ENCODE measurements around the gene ZMYM2. TPM values are rescaled to one million over a fixed set of nuclear protein-coding genes. Genes with fewer than 3 reads are reported as not detected.

ZMYM2 gene
- total and polyA plus RNA-seq, 2 donors (not counting 3 experiments of a cell fraction or from before 2014, with no cell fraction given) = 14.7 to 75.3 TPM

GRCh38 chr13:19985219-19985556 is 26.7 kb downstream of the ZMYM2 start:
- BruUV-seq (replicated peaks) = no TSS peak
- Histone ChIP-seq H3K4me1 (ENCODE audit: control insufficient read depth, extremely low read depth, insufficient read depth, low read length) (no peaks in the 10 kb centered on the region), H3K4me2 (ENCODE audit: insufficient read depth, low read length) (no peak overlapping the region), H3K36me3 (ENCODE audit: control insufficient read depth in 2 of 2, extremely low read depth in 1 of 2, insufficient read depth in 2 of 2, low read length in 2 of 2) (peaks cover 0 to 6% of the 10 kb centered on the region in 2 experiments), H3K27me3 (ENCODE audit: control insufficient read depth in 2 of 2, insufficient read depth in 2 of 2, low read length in 2 of 2) (no peaks in the 10 kb centered on the region), H3K9me3 (replicated peaks; ENCODE audit: control insufficient read depth, insufficient read depth, low read length) (no peaks in the 10 kb centered on the region), H3K9me1 (replicated peaks; ENCODE audit: control insufficient read depth, extremely low read depth, insufficient read depth, low read length) (no peaks in the 10 kb centered on the region), H3K27ac (ENCODE audit: insufficient read depth, low read depth, low read length) (no peak overlapping the region), H4K20me1 (replicated peaks; ENCODE audit: control insufficient read depth, extremely low read depth, insufficient read depth, low read length) (peaks cover 5% of the 10 kb centered on the region), H2AFZ (ENCODE audit: low read depth, low read length) (no peak overlapping the region), H3K79me2 (ENCODE audit: control insufficient read depth, insufficient read depth, low read length) (peaks cover 53% of the 10 kb centered on the region), H3K4me3 (replicated peaks in 1 of 3; ENCODE audit: insufficient read depth in 1 of 3, low read depth in 1 of 3, low read length in 3 of 3) (no peak overlapping the region), H3K9ac (replicated peaks; ENCODE audit: extremely low read depth, insufficient read depth, low read length) (no peak overlapping the region)
- CTCF ChIA-PET = interaction anchor here (0.8 to 2.0 kb wide), 18 partner anchors 10 to 183 kb away, joined by 3 to 18 read pairs (median 4); partner anchors contain the start of gene GJA3
- DNase-seq (ENCODE audit: low read depth, low spot score) (no peak), FAIRE-seq (no peak)
- POLR2A ChIA-PET = no interaction called here
- intact Hi-C loops (cut with micrococcal nuclease) (loop anchor here (2.0 kb wide), 1 partner anchor 178 kb away; no protein-coding TSS in a partner anchor), dilution Hi-C loops (cut with MboI; ENCODE audit: extremely low pct_ligation_motif_present, low sequenced_read_pairs) (no loop called here)
- no peak for TF ChIP-seq MAX (IDR thresholded peaks at IDR 0.05; ENCODE audit: insufficient read depth, insufficient read length)
- TF ChIP-seq JUN (IDR thresholded peaks at IDR 0.05; ENCODE audit: borderline replicate concordance, insufficient read depth, insufficient read length, low read depth) = no peak
- TF ChIP-seq EZH2 (IDR thresholded peaks at IDR 0.05; ENCODE audit: borderline replicate concordance, low read depth, low read length, severe bottlenecking) = no peak
- no peak for TF ChIP-seq CTCF (IDR thresholded peaks at IDR 0.05; ENCODE audit: extremely low read depth in 1 of 2, insufficient read depth in 1 of 2, low read depth in 1 of 2, low read length in 2 of 2)
- no peak for TF ChIP-seq POLR2AphosphoS5 (IDR thresholded peaks at IDR 0.05; ENCODE audit: insufficient read depth, low read depth, low read length)

GRCh38 chr13:19991531-19991930 is 33.0 kb downstream of the ZMYM2 start:
- Histone ChIP-seq H2AFZ (ENCODE audit: low read depth, low read length) (no peak overlapping the region), H3K9me1 (replicated peaks; ENCODE audit: control insufficient read depth, extremely low read depth, insufficient read depth, low read length) (no peaks in the 10 kb centered on the region), H3K36me3 (ENCODE audit: control insufficient read depth in 2 of 2, extremely low read depth in 1 of 2, insufficient read depth in 2 of 2, low read length in 2 of 2) (peaks cover 6 to 7% of the 10 kb centered on the region in 2 experiments), H3K4me2 (ENCODE audit: insufficient read depth, low read length) (no peak overlapping the region), H4K20me1 (replicated peaks; ENCODE audit: control insufficient read depth, extremely low read depth, insufficient read depth, low read length) (peaks cover 5% of the 10 kb centered on the region), H3K9ac (replicated peaks; ENCODE audit: extremely low read depth, insufficient read depth, low read length) (no peak overlapping the region), H3K79me2 (ENCODE audit: control insufficient read depth, insufficient read depth, low read length) (peaks cover 46% of the 10 kb centered on the region), H3K4me3 (replicated peaks in 1 of 3; ENCODE audit: insufficient read depth in 1 of 3, low read depth in 1 of 3, low read length in 3 of 3) (no peak overlapping the region), H3K27me3 (ENCODE audit: control insufficient read depth in 2 of 2, insufficient read depth in 2 of 2, low read length in 2 of 2) (no peaks in the 10 kb centered on the region), H3K9me3 (replicated peaks; ENCODE audit: control insufficient read depth, insufficient read depth, low read length) (no peaks in the 10 kb centered on the region), H3K4me1 (ENCODE audit: control insufficient read depth, extremely low read depth, insufficient read depth, low read length) (no peaks in the 10 kb centered on the region), H3K27ac (ENCODE audit: insufficient read depth, low read depth, low read length) (no peak overlapping the region)
- ChIA-PET POLR2A (no interaction called here), CTCF (no interaction called here)
- FAIRE-seq (no peak), DNase-seq (ENCODE audit: low read depth, low spot score) (no peak)
- dilution Hi-C loops (cut with MboI; ENCODE audit: extremely low pct_ligation_motif_present, low sequenced_read_pairs) (no loop called here), intact Hi-C loops (cut with micrococcal nuclease) (no loop called here)
- TF ChIP-seq MAX (IDR thresholded peaks at IDR 0.05; ENCODE audit: insufficient read depth, insufficient read length) (no peak), FOS (IDR thresholded peaks at IDR 0.05; ENCODE audit: borderline replicate concordance, insufficient read depth, low read length) (no peak), GATA2 (IDR thresholded peaks at IDR 0.05; ENCODE audit: insufficient read depth, insufficient read length, low read depth, low read length) (no peak), POLR2A (IDR thresholded peaks at IDR 0.05; ENCODE audit: low read depth, low read length) (no peak), POLR2AphosphoS5 (IDR thresholded peaks at IDR 0.05; ENCODE audit: insufficient read depth, low read depth, low read length) (no peak), JUN (IDR thresholded peaks at IDR 0.05; ENCODE audit: borderline replicate concordance, insufficient read depth, insufficient read length, low read depth) (no peak), EZH2 (IDR thresholded peaks at IDR 0.05; ENCODE audit: borderline replicate concordance, low read depth, low read length, severe bottlenecking) (no peak), CTCF (IDR thresholded peaks at IDR 0.05; ENCODE audit: extremely low read depth in 1 of 2, insufficient read depth in 1 of 2, low read depth in 1 of 2, low read length in 2 of 2) (no peak), MYC (IDR thresholded peaks at IDR 0.05; ENCODE audit: low read depth, low read length) (no peak)
- no TSS peak for BruUV-seq (replicated peaks)
